K562 (cell line): ENCODE data around the gene ARHGAP23. TPM values are rescaled to one million over a fixed set of nuclear protein-coding genes. Genes with fewer than 3 reads are reported as not detected.

Experiments
- ELF1 ChIP-seq: fragments of 200-800 bp; sonication (Bioruptor generic); IDR thresholded peaks from 2 replicates; pipeline ENCODE4 v1.6.1; 2016; ENCODE audit warnings: missing genetic modification characterization, missing compliant biosample characterization
- FOS ChIP-seq: IDR thresholded peaks from 3 replicates; pipeline ENCODE4 v1.6.1; 2011; ENCODE audit not compliant: insufficient read length; ENCODE audit errors: extremely low read depth
- GATAD2B ChIP-seq: fragments of 450-650 bp; IDR thresholded peaks from 2 replicates; pipeline ENCODE4 v1.6.1; 2017; ENCODE audit warnings: mild to moderate bottlenecking, borderline replicate concordance
- MITF ChIP-seq: IDR thresholded peaks from 2 replicates; pipeline ENCODE4 v1.6.1; 2014; ENCODE audit warnings: antibody characterized with exemption
- NFE2L1 ChIP-seq: fragments of 450-650 bp; IDR thresholded peaks from 2 replicates; pipeline ENCODE4 v1.6.1; 2016; ENCODE audit warnings: missing genetic modification characterization, low read depth, mild to moderate bottlenecking, missing compliant biosample characterization, moderate library complexity, borderline replicate concordance
- NFRKB ChIP-seq: fragments of 450-650 bp; IDR thresholded peaks from 2 replicates; pipeline ENCODE4 v1.6.1; 2016; ENCODE audit warnings: low read depth
- NR0B1 ChIP-seq: fragments of 450-650 bp; IDR thresholded peaks from one replicate; pipeline ENCODE4 v1.6.1; 2018; ENCODE audit warnings: mild to moderate bottlenecking, moderate library complexity; ENCODE audit not compliant: partially characterized antibody
- STAT5A ChIP-seq: IDR thresholded peaks from 2 replicates; pipeline ENCODE4 v1.6.1; 2012; ENCODE audit warnings: low read length, inconsistent platforms, borderline replicate concordance
- SUPT5H ChIP-seq: fragments of 450-650 bp; IDR thresholded peaks from 2 replicates; pipeline ENCODE4 v1.6.1; 2016
- ZBTB26 ChIP-seq: fragments of 450-650 bp; formaldehyde crosslinking; IDR thresholded peaks from 2 replicates; pipeline ENCODE4 v1.4.0; 2022; ENCODE audit warnings: missing genetic modification characterization
- ZNF583 ChIP-seq: fragments of 250-450 bp; sonication (Bioruptor Pico); IDR thresholded peaks from 2 replicates; pipeline ENCODE4 v1.4.0; 2020
- polyA plus RNA-seq, 8 experiments: library from polyadenylated mRNA; depleted of rRNA in 4 of 8; stranded (reverse) in 5 of 8; unstranded in 3 of 8; fragments of >200 nt; fragmentation: Nextera tagmentation in 2 of 8; fragmentation: Illumina TruSeq in 1 of 8; extraction: Ambion mirVana in 2 of 8; extraction: Trizol in 1 of 8; gene quantifications; 2 replicates each; pipeline versions ENCODE4 v1.2.1 to v1.2.3, GENCODE V29; 2011 to 2014; ENCODE audit warnings: inconsistent platforms in 1 of 8, missing spikeins in 1 of 8
- total RNA-seq, 7 experiments: library from RNA; depleted of rRNA in 6 of 7; stranded (reverse); fragments of >200 nt in 6 of 7; fragmentation: Illumina TruSeq in 2 of 7; extraction: Trizol in 2 of 7; gene quantifications; 2 replicates each; pipeline versions ENCODE4 v1.2.1 to v1.2.3, GENCODE V29; 2011 to 2021; ENCODE audit warnings: low replicate concordance in 1 of 7

ARHGAP23 gene
- total and polyA plus RNA-seq, 9 of the 15 experiments (the other 6 are each of a cell fraction or from before 2014, with no cell fraction given): 0.01 to 2.7 (median 0.70) TPM

GRCh38 chr17:38420518-38420917 lies 7.7 kb upstream of the ARHGAP23 start (continued):
- TF ChIP-seq MITF: no peak
- TF ChIP-seq NFRKB: no peak
- TF ChIP-seq ZNF583 (CRISPR knock-in tag): no peak
- no peak for TF ChIP-seq FOS
- TF ChIP-seq SUPT5H: no peak
- TF ChIP-seq STAT5A: no peak
- no peak for TF ChIP-seq NR0B1
- no peak for TF ChIP-seq ZBTB26 (CRISPR knock-in tag)
- TF ChIP-seq NFE2L1 (tag): no peak
- no peak for TF ChIP-seq GATAD2B
- no peak for TF ChIP-seq ELF1 (tag)
